HG03354 (cell line): ENCODE measurements around the gene BRCA1.
"Not testable (repeated sequence)": the region's sequence is repeated elsewhere in the genome, so short reads cannot be mapped to it uniquely, and the experiment has no call there.

Experiments
- ATAC-seq: cut with Tn5 transposase; IDR thresholded peaks from one replicate; pipeline ENCODE4 v1.9.1; 2021; ENCODE audit warnings: mild to moderate bottlenecking; ENCODE audit not compliant: unreplicated experiment, poor library complexity, severe bottlenecking

BRCA1 gene

GRCh38 chr17:43135454-43135819 is 10.3 kb upstream of the BRCA1 start:
- no peak for ATAC-seq

DNA sequence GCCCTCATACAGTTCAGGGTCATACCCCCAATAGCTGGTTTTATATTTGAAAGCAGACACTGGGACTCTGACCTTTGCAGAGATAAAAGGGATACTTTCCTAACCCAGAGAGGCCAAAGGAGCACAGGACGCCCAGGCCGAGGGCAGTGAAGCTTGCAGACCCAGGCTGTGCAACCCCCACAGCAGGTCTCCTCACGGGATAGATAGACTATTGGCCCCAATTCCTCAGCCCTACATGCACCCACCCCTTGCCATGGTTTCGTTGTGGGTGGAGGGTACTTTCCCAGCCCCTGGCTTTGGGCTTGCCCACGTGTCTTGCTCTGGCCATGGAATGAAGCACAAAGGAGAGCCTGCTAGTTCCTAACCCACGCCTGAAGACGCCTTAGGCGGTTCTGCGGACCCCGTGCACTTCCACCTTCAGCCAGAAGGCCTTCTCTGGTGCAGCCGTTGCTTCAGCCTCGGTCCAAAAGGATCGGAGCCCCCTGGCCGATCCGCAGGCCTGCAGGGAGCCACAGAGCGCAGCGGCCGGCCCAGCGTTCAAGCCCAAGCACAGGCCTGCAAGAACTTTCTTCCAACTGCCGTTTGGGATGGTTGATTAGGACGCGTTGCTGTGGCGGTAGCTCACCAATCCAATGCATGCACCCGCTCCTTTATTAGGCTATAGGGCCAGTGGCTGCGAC is 9.8 kb upstream of the BRCA1 start:
- no peak for ATAC-seq

DNA sequence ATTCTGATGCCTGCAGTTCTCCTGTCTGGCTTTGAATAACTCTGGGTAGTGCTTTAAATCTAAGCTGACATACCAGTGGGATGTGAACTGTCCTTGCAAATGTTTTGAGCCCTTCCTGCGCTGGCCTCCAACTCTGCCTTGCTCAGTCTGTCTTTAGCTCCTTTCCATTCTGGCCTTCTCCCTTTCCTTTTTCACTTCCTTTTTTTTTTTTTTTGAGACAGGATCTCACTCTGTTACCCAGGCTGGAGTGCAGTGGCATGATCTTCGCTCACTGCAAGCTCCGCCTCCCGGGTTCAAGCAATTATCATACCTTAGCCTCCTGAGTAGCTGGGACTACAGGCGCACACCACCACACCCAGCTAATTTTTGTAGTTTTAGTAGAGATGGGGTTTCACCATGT is 8.3 kb upstream of the BRCA1 start:
- not testable (repeated sequence) for ATAC-seq

DNA sequence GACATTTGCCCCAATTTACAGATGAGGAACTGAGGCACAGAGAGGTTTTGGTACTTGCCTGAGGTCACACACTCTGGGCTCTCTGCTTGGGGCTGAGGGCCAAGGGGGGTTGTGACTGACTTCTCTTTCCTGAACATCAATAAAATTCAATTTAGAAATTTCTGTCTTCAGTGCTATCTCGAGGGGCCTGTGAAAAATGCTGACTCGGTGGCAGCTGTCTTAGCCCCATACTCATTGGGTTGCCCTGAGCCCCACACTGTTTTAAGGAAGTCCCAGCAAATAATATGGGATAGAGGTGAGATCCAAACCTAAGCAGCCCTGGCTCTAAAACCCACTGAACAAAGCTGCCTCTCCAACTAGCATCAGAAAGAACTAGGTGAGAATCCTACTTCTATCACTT is 7.0 kb upstream of the BRCA1 start:
- ATAC-seq: no peak

DNA sequence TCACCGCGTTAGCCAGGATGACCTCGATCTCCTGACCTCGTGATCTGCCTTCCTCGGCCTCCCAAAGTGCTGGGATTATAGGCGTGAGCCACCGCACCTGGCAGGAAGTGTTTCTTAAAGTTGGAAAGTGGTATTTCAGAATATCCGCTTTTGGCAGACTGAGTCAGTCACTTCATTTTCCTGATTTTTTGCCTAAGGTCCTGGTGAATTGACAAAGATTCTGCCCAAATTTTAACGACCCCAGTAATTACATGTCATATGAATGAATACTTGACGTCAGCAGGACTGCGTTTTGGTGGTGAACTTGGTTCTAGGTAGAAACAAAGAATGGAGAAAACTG is 4.5 kb upstream of the BRCA1 start:
- ATAC-seq: no peak

- not testable (repeated sequence) for ATAC-seq
These were observed 2.2 kb upstream of the BRCA1 start for GRCh38 chr17:43127333-43127876.

GRCh38 chr17:43126911-43127290 is 1.7 kb upstream of the BRCA1 start:
- no peak for ATAC-seq

DNA sequence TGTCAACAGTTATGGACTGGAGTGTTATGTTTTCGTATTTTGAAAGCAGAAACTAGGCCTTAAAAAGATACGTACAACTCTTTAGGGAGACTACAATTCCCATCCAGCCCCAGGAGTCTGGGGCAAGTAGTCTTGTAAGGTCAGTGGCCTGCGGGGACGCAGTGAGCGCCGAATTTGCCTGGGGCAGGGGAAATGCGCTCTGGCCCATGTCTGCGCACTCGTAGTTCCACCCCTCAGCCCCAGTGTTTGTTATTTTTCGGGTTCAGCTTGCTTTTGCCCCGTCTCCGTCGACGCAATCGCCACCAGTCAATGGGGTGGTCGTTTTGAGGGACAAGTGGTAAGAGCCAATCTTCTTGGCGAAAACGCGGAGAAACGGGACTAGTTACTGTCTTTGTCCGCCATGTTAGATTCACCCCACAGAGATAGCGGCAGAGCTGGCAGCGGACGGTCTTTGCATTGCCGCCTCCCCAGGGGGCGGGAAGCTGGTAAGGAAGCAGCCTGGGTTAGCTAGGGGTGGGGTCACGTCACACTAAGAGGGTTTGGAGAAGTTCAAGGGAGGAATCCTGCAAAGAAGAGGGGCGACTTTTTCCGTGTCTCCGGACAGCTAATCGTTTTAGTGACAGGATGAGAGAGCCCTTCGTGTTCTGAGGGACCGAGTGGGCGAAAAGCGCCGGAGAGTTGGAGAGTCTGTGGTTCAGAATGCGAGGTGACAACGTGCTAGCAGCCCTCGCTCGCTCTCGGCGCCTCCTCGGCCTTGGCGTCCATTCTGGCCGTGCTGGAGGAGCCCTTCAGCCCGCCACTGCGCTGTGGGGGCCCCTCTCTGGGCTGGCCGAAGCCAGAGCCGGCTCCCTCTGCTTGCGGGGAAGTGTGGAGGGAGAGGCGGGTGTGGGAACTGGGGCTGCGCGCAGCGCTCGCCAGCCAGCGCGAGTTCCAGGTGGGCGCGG is 1.1 kb upstream of the BRCA1 start:
- no peak for ATAC-seq

- ATAC-seq: no peak
These were observed 6.2 kb downstream of the BRCA1 start for GRCh38 chr17:43118679-43119615.

DNA sequence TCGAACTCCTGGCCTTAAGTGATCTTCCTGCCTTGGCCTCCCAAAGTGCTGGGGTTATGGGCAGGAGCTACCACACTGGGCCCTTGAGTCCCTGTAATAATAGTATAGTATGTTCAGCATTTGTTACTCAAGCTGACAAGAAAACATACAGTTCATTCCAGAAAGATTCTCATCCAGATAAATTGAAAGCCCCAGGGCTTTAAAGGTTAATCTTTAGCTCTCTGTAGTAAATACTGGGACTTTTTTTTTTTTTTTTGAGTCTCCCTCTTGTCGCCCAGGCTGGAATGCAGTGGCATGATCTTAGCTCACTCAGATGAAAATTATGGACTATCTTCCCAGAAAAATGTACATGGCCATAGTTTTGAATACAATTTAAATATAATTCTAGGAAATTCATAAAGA is 11.0 kb downstream of the BRCA1 start:
- no peak for ATAC-seq

DNA sequence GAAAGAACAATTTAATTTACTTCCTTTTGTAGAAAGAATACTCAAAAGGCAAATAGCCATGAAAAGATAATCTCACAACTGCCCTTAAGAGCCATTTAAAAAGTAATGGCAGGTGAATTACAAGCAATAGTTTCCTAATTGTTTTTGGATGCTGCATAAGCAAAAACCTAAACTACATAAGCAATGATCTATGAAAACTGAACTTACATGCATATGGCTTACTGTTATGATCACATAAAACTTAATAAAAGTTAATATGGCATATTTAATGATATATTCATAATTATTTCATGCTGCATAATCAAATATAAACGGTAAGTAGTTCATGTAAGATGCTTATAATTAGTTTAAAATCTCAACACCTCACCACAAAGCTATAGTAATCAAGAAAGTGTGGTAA is 18.6 kb downstream of the BRCA1 start:
- ATAC-seq: no peak

GRCh38 chr17:43105146-43105545 is 20.0 kb downstream of the BRCA1 start:
- no peak for ATAC-seq

- no peak for ATAC-seq
These were observed 20.5 kb downstream of the BRCA1 start for GRCh38 chr17:43104665-43105064.

DNA sequence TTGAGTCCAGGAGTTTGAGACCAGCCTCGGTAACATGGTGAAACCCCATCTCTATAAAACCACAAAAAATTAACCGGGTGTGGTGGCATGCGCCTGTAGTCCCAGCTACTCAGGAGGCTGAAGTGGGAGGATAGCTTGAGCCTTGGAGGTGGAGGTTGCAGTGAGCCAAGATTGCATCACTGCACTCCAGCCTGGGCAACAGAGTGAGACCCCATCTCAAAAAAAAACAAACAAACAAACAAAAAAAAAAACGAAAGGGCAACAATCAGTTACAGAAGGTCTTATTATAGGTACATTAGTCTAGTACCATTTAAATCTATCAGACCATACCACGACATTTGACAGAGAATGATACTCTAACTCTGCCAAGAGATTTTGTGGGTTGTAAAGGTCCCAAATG is 29.8 kb downstream of the BRCA1 start:
- not testable (repeated sequence) for ATAC-seq

- no peak for ATAC-seq
These were observed 30.9 kb downstream of the BRCA1 start for GRCh38 chr17:43094129-43094835.

DNA sequence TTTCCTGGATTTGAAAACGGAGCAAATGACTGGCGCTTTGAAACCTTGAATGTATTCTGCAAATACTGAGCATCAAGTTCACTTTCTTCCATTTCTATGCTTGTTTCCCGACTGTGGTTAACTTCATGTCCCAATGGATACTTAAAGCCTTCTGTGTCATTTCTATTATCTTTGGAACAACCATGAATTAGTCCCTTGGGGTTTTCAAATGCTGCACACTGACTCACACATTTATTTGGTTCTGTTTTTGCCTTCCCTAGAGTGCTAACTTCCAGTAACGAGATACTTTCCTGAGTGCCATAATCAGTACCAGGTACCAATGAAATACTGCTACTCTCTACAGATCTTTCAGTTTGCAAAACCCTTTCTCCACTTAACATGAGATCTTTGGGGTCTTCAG is 32.3 kb downstream of the BRCA1 start:
- no peak for ATAC-seq

GRCh38 chr17:43090022-43090421 is 35.1 kb downstream of the BRCA1 start:
- ATAC-seq: no peak

DNA sequence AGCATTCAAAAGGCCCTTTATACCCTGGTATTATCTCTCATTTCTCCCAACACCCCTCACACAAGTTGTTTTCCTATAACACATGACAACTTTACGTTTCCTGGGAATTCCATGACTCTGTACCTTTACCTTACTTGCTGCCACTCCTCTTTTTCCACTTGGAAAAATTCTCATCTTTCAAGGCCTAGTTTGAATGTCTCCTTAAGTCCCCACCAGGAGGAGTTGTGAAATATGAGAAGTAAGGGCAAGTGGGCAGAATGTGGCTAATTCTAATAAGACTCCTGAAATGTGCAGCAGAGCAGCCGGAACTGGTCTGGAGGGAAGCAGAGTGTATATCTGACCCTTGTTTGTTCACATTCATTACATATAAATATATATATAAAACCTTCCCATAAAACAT is 39.7 kb downstream of the BRCA1 start:
- no peak for ATAC-seq

DNA sequence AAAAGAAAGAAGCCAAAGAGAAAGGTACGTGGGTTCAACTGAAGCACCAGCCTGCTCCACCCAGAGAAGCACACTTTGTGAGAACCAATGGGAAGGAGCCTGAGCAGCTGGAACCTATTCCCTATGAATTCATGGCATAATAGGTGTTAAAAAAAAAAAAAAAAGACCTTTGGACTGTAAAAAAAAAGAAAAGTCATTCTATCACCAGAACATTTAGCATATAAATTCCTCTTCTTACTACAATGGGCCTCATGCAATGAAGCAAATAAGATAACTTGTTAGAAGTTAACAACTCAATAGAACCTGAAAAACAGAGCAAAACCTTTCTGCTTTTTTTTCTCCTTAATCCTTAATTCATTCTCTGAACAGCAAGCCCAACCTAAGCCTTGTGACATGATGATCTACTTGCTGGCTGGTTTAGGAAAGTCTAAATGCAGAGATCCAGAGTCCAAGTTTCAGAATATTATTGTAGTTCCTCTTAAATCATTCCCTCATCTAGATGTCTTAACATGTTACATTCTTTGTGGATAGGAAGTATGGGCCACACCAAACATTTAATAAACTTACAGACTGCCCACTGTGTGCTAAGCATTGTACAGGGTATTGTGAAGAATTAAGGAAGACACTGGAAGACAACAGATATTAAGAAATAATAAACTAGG is 45.4 kb downstream of the BRCA1 start:
- ATAC-seq: no peak
